8988T (cell line): ENCODE data around the gene CDYL.

Source experiments
- DNase-seq: peaks from one replicate; pipeline ENCODE4 v3.0.0; 2011

The CDYL gene

DNA sequence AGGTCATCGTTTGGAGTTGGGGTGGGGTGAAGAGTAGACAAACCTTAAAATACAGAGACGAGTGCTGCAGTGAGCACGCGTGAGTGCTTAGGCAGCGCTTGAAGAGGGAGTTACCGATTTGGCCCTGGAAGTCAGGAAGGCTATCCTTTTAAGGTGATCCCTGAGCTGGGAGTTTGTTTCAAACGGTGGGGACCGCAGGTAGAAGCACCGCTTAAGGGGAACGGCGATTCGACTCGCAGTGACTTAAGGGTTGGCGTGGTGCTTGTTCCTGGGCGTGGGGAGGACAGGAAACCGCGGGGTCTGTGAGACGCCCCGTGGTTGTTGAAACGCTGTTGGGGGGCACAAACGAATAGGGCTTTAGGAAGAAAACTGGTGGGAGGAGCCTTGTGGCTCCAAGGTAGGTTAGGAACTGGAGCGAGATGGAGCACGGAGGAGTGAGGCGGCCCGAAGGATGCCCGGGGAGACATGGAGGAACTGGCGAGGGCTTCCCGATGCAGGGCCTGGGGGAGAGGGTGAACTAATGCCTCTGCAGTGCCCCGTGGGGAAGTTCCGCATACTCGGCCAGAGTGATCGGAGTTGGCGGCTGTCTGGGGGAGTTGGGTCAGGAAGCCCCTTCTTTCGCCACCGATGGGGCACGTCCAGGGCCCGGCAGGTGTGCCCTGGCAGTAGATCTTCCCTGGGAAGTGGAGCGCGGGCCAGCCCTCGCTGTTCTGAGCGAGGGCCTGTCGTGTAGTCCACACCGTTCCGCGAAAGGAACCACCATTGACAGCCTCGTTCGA, 1.3 kb upstream of the CDYL start:
- DNase-seq: peak; percentile 27

DNA sequence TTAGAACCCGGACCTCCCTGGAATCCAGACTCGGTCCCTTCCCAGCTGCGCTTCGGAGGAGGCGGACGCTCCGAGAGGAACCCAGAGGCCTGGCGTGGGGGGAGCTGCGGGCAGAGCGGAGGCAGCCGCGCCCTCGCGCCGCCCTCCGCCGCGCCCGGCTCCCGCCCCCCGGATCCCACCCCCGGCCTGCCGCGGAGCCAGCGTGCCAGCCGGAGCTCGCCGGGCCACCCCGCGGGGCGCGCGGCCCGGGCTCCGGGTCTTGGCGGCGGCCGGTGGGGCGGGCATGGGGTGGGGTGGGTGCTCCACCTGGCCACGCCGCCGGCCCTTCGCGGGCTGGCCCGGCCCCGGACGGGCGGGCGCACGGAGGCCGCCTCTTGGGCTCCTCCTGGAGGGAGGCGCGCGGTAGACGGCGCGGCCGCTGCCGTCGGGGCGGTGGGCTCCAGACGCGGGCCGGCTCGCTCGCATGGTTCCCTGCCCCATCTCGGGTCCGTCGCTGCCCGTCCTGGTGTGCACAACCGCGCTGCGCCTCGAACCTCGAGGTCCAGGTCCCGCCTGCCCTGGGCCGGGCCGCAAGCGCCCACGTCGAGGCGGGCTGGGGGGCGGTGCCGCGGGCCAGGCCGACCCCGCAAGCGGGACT, 592 bp upstream of the CDYL start:
- DNase-seq: peak; percentile 91

DNA sequence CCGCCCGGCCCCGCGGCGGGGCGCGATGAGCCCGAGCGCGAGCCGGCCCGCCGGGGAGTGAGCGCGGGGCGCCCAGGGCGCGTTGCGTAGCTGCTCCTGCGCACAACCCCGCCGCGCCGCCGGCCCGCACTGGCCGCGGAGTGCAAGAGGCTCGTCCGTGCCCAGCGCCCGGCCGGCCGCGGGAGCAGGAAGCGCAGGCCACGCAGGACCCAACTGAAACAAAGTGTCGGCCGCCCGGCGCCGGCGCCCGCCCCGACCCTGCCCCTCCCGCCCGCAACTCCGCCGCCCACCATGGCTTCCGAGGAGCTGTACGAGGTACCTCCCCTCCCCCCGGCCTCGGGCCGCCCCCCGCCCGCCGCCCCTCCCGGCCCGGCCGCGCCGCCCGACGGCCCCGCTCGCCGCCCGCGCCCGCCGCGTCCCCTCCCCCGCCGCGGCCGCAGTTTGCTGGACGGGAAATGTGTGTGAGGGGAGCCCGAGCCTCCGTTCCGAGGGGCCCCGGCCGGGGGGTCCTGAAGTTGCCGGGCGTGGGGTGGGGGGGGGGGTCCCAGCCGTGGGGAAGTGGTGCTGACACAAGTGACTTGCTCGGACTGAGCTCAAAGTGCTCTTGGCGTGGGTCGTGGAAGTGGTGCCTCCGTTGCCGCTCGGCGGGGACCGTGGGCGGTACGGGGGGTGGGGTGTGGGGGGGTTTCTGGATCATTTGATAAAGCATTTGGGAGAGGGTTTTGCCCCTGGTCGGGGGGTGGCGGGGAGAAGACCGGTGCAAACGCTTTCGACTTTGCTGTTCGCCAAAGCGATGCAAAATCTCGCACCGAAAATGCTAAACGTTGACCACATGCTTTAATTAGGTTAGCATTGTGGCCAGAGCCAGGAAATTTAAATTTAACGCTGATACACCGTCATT, 539 bp downstream of the CDYL start:
- DNase-seq: peak; percentile 49

DNA sequence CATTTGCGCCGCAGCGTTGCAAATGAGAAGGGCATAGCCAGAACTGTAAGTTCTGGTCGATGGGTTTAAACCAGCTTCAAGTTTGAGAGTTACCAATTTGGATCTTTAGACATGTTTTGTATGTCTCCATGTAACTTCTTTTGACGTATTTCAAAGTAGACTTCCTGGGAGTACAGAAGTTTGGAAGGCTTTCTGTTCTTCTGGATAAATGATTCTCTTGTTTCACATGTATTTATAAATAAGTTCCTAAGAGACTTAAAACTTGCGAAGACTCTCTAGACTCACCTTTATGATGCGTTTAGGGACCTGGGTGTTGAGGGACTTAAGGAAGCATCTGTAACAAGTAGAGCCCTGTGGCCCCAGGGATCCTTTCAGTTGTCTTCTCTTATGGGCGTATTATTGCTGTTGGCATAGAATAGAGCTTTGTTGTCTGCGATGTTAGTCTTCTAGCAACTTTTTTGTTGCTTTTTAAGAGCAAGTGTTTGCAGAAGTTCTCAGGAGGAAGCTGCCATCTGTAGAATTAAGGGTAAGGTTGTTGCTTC, 1.3 kb downstream of the CDYL start:
- DNase-seq: no peak

DNA sequence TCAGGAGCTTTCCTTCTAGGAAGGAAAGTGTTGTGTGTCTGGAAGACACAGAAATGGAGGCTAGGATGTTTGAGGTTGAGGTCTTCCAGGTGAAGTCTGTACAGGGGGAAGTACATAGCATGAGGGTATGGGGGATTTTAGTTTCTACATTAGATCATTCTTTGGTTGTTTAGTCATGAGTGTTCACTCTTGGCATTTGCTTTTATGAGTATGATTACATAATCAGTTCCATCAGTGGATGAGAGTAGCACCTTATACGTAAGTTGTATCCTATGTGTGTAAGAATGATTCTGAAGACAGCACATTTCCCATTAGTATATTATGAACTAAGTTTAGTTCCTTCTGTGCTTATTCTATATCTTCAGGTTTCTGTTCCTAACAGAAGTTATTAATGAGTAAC, 1.9 kb downstream of the CDYL start:
- DNase-seq: no peak

DNA sequence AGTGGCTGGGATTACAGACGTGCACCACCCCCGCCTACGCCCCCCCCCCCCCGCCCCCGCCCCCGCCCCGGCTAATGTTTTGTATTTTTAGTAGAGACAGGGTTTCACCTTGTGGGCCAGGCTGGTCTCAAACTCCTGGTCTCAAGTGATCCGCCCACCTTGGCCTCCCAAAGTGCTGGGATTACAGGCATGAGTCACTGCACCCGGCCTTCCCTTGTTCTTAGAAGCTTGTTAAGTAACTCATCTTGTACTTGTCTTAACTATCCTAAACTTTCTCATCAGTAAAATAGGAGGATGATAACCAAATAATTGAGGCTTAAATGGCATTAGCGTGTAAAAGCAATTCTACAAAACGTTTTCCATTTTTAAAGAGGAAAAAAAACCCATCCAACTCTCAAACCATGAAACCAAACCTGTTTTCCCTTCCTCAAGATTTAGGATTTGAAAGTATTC, 4.2 kb downstream of the CDYL start:
- no peak for DNase-seq

DNA sequence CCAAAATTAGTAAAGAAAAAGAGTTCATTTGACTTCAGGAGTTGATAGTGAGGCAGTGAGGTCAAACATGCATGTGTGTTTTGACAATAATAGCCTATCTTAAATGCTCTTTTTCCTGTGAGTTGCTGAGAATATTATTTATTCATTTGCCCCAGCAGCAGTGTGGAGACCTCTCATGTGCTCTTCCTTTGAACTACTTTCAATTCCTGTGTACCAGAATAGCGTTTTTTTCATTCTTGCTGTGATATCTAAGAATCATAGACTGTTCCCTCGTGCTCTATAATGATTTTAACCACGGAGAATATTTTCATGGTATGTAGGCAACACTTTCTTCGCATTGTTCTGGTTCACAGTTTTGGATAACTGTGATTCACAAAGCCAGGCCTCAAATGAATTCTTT, 5.2 kb downstream of the CDYL start:
- DNase-seq: no peak

DNA sequence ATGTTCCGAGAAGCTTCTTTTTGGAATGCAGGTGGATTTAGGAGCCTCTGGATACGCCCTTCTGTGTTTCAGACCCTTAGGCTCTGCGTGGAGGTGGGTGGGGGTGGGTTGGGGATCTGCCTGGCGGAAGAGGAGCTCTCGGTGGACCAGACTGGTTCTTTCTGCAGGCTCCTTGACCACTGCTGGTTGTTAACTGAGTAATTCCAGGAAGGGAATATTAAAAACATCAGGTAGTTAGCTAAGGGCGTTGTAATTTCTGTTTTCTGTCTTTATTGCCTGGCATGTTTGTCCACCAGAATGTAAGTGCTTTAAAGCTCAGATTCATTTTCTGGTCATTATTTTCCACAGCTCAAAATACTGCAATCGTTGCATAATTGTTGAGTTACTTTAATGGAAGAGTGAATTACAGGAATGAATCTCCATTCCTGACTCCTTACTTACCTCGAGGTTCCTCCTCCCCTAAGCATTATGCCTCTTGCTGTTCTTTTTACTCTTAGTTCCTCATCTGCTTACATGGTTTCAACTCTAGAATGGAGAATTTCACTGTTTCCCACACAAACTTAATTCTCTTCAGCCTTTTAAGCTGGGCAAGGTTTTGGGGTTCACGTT, 5.9 kb downstream of the CDYL start:
- no peak for DNase-seq

DNA sequence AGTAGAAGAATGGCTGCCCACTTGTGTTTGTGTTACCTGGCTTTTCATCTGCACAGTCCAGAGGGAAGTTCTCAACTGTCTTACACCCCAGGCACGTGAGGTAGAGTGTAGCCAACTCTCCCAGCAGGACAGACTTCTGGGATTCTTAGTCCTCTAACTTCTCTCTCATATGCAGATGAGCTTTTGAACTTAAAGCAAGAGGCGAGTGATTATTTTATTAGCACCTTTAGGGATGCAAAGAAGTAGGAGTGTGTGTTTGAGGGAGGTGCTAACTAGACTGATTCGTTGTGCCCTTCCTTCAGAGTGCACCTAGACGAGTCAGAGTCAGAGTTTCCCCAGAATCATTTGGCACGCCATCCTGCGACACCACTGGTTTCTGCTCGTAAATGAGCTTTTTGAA, 10.8 kb downstream of the CDYL start:
- no peak for DNase-seq

DNA sequence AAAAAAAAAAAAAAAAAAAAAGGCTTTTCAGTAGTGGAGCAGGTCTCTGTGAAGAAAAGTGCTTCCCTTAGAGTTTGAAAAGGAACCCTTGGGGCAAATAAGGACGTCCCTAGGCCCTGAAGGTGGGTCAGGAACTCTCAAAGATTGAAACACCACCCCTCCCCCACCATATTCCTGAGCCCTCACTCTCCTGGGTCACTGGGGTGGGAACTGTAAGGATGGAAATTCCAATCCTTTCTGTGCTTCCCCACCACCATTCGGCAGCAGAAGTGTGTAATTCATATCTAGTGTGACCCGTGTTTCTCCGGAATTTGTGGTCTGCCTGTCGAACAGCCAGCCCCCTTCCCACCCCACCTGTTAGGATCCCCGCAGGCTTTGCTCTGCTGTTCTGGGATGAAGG, 12.3 kb downstream of the CDYL start:
- no peak for DNase-seq

DNA sequence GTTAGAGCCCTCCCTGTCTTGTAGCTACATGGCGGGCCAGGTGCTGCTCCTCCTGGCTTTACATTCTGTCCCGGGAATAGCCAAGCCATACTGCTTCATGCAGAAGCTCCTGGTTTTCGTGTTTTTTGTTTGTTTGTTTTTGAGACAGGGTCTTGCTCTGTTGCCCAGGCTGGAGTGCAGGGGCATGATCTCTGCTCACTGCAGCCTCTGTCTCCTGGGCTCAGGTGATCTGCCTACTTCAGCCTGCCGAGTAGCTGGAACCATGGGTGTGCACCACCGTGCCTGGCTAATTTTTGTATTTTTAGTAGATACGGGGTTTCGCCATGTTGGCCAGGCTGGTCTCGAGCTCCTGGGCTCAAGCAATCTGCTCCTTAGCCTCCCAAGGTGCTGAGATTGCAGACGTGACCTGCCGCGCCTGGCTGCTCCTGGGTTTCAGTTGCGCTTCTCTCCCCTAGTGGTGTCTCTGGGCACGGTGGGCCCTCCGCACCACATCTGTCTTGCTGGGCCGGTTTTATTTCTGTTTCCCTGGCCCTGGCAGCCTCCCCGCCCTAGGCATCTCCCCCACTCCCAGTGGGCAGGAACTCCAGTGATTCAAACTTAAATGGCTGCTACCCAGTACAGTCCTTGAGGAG, 12.9 kb downstream of the CDYL start:
- no peak for DNase-seq

DNA sequence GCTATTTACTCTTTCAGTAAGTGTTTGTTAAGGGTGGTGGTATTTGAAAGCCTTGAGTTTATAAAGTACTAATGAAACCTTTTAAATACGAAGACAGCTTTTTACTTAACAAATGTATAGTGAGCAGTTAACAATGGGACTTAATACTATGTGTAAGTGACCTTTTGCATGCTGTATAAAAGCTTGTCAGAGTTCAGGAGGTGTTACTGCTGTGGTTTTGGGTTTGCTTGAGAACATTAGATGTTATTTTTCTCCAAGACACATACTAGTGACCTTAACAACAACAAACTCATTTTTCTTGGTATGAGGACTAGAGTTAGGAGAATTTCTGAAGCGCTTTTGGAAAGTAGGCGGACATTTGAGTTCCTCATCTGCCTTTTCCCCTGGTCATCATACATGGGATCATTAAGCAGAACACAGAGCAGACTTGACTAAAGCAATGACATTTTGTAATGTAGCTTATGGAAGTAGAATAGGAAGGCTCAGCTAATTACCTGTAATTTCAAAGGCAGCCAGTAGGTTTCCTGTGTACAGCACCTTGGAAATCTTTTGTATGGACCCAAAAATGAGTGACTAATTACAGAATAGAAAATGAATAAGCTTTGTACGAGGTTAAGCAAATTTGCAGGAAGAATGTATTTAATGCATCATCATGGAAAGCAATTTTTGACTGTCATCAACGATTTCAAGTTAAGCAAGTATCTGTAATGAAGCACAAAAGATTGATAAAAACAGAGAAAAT, 14.1 kb downstream of the CDYL start:
- no peak for DNase-seq

DNA sequence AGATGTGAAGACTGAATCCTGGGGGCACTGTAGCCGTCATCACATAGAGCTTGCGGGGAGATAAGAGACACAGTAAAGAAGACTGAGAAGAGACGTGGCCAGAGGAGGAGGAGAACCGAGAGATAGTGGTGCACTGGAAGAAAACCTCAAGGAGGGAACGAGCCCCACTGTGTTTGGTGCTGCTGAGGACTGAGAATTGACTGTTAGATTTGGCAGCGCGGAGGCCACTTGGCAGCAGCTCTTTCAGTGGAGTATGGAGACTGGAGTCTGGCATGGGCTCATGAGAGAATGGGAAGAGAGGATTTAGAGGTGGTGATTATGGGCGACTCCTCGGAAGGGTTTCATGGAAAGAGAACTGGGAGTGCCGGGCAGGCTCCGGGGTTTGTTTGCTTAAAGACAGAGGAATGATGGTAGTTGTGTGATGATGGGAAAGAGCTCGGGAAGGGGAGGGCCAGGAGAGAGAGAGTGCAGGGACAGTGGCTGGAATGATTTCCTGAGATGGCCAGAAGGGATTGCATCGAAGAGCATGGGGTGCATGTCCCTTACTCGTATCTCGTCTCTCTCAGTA, 18.0 kb downstream of the CDYL start:
- no peak for DNase-seq

DNA sequence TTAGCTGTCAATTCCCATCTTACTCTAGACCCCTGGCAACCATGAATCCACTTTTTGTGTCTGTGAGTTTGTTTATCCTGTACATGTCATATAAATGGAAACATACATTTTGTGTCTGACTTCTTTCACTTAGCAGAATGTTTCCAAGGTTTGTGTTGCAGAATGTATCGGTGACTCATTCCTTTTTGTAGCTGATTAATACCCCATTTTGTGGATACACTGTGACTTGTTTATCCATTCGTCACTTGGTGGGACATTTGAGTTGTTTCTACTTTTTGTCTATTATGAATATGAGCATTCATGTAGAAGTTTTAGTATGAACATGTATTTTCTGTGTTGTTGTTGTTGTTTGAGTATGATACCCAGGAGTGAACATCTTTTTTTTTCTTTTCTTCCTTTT, 21.4 kb downstream of the CDYL start:
- no peak for DNase-seq

DNA sequence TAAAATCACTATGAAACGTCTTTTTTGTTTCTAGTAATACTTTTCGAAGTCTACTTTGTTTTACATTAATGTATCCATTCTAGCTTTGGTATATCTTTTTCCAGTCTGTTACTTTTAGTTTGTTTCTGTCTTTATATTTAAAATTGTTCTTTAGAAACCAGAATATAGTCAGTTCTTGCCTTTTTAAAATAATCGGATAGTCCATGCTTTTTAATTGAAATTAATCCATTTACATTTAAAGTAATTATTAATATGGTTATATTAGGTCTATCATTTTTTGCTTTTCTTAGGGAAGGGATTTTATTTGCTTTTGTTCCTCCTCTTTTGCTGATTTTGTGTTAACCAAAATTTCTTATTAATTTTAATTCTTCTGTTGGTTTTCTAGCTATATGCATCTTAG, 23.7 kb downstream of the CDYL start:
- no peak for DNase-seq

DNA sequence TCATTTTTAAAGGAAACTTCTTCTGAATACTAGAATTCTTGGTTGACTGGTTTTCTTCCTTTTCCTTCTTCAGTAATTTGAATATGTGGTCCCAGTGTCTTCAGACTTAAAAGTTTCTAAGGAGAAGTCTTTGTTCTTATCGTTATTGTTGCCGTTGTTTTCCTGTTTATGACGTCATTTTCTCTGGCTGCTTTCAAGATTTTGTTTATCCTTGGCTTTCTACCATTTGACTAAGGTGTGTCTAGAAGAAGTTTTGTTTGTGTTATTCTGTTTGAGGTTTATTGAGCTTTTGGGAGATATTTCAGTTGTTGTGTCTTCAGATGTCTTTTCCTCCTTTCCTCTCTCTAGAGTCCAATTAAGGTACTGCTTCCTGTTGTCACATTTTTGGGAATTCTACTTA, 24.5 kb downstream of the CDYL start:
- DNase-seq: no peak

DNA sequence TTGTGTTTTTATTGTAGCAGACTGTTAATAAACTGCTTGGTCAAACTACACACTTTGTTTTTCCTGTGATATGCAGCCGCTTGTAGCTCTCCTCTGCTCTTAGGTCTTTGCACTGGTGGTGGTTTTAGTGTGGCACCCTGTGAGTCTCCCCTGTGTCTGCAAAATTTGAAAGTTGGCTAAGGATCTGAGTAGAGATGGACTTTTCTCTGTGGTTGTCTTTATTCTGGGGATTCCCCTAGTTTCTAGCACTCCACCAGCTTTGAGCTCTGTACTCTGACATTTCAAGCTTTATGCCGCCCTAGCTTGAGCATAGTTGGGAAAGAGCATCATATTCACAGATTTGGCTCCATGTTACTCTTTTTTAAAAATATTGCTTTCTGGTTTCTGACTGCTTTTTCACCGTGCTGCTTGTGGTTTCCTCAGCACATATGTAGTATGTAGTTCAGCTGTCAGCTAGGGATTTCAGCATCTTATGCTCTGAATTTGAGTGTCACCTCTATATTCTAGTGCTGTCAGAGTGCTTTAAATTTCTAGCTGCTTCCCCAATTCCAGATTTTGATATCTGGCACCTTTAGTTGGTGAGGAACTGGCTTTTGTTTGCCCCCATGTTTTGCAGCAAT, 25.4 kb downstream of the CDYL start:
- DNase-seq: no peak

DNA sequence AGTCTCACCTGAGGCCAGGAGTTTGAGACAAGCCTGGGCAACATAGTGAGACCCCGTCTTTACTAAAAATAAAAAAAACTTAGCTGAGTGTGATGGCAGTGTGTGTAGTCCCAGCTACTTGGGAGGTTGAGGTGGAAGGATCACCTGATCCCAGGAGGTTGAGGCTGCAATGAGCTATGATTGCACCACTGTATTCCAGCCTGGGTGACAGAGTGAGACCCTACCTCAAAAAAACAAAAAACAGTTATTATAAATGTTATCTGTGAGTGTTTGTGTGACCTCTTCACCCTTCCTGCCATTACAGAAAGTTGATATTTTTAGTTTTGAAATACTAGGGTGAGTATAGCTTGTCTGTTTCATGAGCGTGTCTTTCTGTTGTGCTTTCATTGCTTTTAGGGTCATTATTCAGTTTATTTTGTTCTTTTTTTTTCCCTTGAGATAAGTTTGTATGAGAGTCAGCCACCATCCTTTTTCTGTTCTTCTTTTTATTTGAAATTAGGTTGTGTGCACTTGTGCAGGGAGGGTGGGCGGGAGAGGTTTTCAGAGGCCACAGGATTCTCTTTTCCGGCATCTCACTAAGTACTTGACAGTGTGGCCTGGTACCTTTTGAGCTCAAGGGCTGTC, 26.2 kb downstream of the CDYL start:
- no peak for DNase-seq

DNA sequence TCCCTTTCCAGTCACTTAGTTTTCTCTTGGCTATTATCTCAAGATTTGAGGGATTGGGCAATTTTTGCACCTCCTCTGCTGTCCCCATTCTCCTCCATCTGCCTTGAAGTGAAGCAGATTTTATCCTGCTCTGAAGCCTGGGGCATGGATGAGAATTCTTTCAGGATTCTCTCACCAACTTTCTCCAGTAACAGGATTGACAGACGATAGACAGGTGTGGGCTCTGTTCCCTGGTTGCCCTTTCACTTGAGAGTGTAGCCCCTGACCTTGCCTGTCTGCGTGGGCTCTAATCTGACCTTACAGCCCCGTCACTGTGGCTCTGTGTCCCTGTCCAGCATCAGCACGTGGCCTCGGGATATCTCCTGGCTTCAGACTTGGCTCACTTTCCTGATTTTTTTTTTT, 27.1 kb downstream of the CDYL start:
- no peak for DNase-seq

DNA sequence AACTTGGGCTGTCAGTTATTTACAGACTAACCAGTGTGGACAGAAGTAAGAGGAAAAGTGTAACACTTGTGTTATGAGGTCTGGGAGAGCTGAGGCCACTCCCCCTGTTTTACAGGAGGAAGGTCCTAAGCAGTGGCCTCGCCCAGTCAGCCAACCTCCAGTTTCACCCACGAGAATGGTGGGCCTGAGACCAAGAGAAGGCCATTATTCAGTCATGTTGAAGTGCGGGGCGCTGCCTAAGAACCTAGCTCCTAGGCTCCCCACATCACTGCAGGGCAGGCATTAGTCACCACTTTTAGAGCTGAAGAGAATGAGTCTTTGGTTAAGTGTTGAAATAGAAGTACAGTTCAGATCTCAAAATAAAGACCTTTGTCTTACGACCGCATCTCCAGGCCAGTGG, 27.9 kb downstream of the CDYL start:
- no peak for DNase-seq
